Loucy (cell line): ENCODE measurements around the gene TNFAIP3.
"Not testable (repeated sequence)": the region's sequence is repeated elsewhere in the genome, so short reads cannot be mapped to it uniquely, and the experiment has no call there.

Source experiments
- EZH2phosphoT487 ChIP-seq: fragments of 200-600 bp; IDR thresholded peaks from 2 replicates; pipeline ENCODE4 v1.6.1; 2018; ENCODE audit warnings: antibody characterized with exemption, mild to moderate bottlenecking, moderate library complexity, borderline replicate concordance
- TF ChIP-seq, protein P1 (sequence below): fragments of 200-600 bp; sonication (generic); conservative IDR thresholded peaks from 2 replicates; pipeline ENCODE4 v1.5.1; 2014; ENCODE audit warnings: mild to moderate bottlenecking, antibody characterized with exemption, low read length

DNA sequence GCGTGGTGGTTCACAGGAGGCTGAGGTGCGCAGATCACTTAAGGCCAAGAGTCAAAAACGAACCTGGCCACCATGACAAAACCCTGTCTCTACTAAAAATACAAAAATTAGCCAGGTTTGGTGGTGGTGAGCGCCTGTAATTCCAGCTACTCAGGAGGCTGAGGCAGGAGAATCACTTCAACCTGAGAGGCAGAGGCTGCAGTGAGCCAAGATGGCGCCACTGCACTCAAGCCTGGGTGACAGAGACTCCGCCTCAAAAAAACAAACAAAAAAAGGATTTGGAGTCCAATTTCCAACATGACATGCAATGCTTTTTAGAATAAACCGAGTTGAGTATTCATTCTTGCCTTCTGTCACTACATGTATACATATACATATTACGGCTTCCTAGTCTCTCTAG lies 27.3 kb downstream of the TNFAIP3 start:
- TF ChIP-seq, protein P1, sequence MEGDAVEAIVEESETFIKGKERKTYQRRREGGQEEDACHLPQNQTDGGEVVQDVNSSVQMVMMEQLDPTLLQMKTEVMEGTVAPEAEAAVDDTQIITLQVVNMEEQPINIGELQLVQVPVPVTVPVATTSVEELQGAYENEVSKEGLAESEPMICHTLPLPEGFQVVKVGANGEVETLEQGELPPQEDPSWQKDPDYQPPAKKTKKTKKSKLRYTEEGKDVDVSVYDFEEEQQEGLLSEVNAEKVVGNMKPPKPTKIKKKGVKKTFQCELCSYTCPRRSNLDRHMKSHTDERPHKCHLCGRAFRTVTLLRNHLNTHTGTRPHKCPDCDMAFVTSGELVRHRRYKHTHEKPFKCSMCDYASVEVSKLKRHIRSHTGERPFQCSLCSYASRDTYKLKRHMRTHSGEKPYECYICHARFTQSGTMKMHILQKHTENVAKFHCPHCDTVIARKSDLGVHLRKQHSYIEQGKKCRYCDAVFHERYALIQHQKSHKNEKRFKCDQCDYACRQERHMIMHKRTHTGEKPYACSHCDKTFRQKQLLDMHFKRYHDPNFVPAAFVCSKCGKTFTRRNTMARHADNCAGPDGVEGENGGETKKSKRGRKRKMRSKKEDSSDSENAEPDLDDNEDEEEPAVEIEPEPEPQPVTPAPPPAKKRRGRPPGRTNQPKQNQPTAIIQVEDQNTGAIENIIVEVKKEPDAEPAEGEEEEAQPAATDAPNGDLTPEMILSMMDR: not testable (repeated sequence)
- not testable (repeated sequence) for TF ChIP-seq EZH2phosphoT487
